Measurements from ENCODE around the gene CYSRT1. TPM values are rescaled to one million over a fixed set of nuclear protein-coding genes. Genes with fewer than 3 reads are reported as not detected.

The CYSRT1 gene
- total RNA-seq, 1 experiment from 2014 or later, result 1.0 TPM

- H3K27ac ChIP-seq (ENCODE audit: insufficient read length, low read depth, low read length), result no peak overlapping the region
- no peaks in the 10 kb centered on the region for H3K79me2 ChIP-seq (ENCODE audit: insufficient read depth, low read length)
- no peak overlapping the region for H3K56ac ChIP-seq (ENCODE audit: insufficient read length, low read depth, low read length)
- H4K91ac ChIP-seq (ENCODE audit: insufficient read length, low read depth, low read length), result no peak overlapping the region
- H3K27me3 ChIP-seq (ENCODE audit: insufficient read depth, low read length), result no peaks in the 10 kb centered on the region
- no peak overlapping the region for H2BK12ac ChIP-seq (ENCODE audit: insufficient read length, low read depth, low read length)
- DNase-seq, result no peak
- H3K18ac ChIP-seq (ENCODE audit: insufficient read length, low read depth, low read length), result no peak overlapping the region
- H3K27me3 Mint-ChIP-seq (ENCODE audit: low read depth), result peaks cover 7% of the 10 kb centered on the region
- H3K9me3 Mint-ChIP-seq, result no peaks in the 10 kb centered on the region
- H3K79me1 ChIP-seq (ENCODE audit: insufficient read depth, low read depth, low read length, poor library complexity, severe bottlenecking), result no peaks in the 10 kb centered on the region
- no peak overlapping the region for H2AFZ ChIP-seq (ENCODE audit: low read length)
- H3K4me2 ChIP-seq (ENCODE audit: insufficient read depth, insufficient read length, low read length), result no peak overlapping the region
- H3K9ac ChIP-seq (ENCODE audit: extremely low read depth, insufficient read length, low read length), result no peak overlapping the region
- no peak overlapping the region for H4K5ac ChIP-seq (ENCODE audit: insufficient read length, low read depth, low read length)
- no peak overlapping the region for H4K8ac ChIP-seq (replicated peaks; ENCODE audit: insufficient read length, low read depth, low read length)
- no peak overlapping the region; a peak in 1 of 7 replicates for H3K27ac Mint-ChIP-seq
- H3K36me3 Mint-ChIP-seq (ENCODE audit: insufficient read depth in 1 of 3, low read depth in 3 of 3), result peaks cover 0 to 5% (median 0%) of the 10 kb centered on the region in 3 experiments; a peak in 3 of 7 replicates
- no peaks in the 10 kb centered on the region for H4K20me1 ChIP-seq (ENCODE audit: control insufficient read depth, insufficient read depth, insufficient read length)
- H3K23ac ChIP-seq (ENCODE audit: insufficient read length, low read depth, low read length), result no peak overlapping the region
- peaks cover 11 to 18% of the 10 kb centered on the region in 2 experiments for H3K4me1 Mint-ChIP-seq
- H3K4me1 ChIP-seq (ENCODE audit: insufficient read depth, low read length), result peaks cover 3% of the 10 kb centered on the region; the same call in 1 of the 2 replicates
- no peak overlapping the region for H3T11ph ChIP-seq (ENCODE audit: low read length)
- no peak overlapping the region for H2BK15ac ChIP-seq (ENCODE audit: low read depth, low read length)
- H3K4me3 Mint-ChIP-seq, result no peak overlapping the region
- no peak overlapping the region; the same call in 1 of the 2 replicates for H3K14ac ChIP-seq (ENCODE audit: insufficient read depth, low read length)
- H3K23me2 ChIP-seq (ENCODE audit: insufficient read length, low read depth, low read length, poor library complexity, severe bottlenecking), result no peaks in the 10 kb centered on the region
- TF ChIP-seq CTCF (conservative IDR thresholded peaks at IDR 0.05), result no peak
- H2BK120ac ChIP-seq (ENCODE audit: low read depth, low read length, poor library complexity, severe bottlenecking), result no peak overlapping the region
- H2AK5ac ChIP-seq (ENCODE audit: insufficient read length, low read length), result no peak overlapping the region
- no peak overlapping the region for H3K4ac ChIP-seq (ENCODE audit: low read depth, low read length)
- no peaks in the 10 kb centered on the region for H3K9me3 ChIP-seq (ENCODE audit: control insufficient read depth, low read depth, low read length)
- H2BK20ac ChIP-seq (ENCODE audit: low read depth, low read length, poor library complexity, severe bottlenecking), result no peak overlapping the region
- no CpG with 5 or more reads among the region's 40 CpGs for WGBS (ENCODE audit: extremely low coverage, insufficient read length, low lambda C conversion rate)
- no peak overlapping the region for H2BK5ac ChIP-seq (ENCODE audit: insufficient read length, low read length)
These were observed 9.2 kb downstream of the CYSRT1 start for GRCh38 chr9:137234055-137234697.

Measured in H9 (cell line).